ENCODE results near the gene TF.

The TF gene

GRCh38 chr3:133825969-133826727, 80.0 kb downstream of the TF start:
- Histone ChIP-seq H3K36me3 (ENCODE audit: insufficient read depth, low read length) (no peaks in the 10 kb centered on the region), H3K4me1 (ENCODE audit: insufficient read depth, low read length) (peaks cover 6% of the 10 kb centered on the region; the same call in 1 of the 2 replicates), H3K9ac (ENCODE audit: low read depth, low read length) (no peak overlapping the region), H3K9me3 (ENCODE audit: control insufficient read depth, insufficient read depth, low read length) (no peaks in the 10 kb centered on the region)

GRCh38 chr3:133827136-133827535, 80.9 kb downstream of the TF start:
- no peaks in the 10 kb centered on the region for H3K36me3 ChIP-seq (ENCODE audit: insufficient read depth, low read length)
- no peaks in the 10 kb centered on the region for H3K9me3 ChIP-seq (ENCODE audit: control insufficient read depth, insufficient read depth, low read length)
- H3K9ac ChIP-seq (ENCODE audit: low read depth, low read length) = no peak overlapping the region
- no peaks in the 10 kb centered on the region for H3K4me1 ChIP-seq (ENCODE audit: insufficient read depth, low read length)

GRCh38 chr3:133827684-133828083, 81.5 kb downstream of the TF start:
- Histone ChIP-seq H3K9ac (ENCODE audit: low read depth, low read length) (no peak overlapping the region), H3K9me3 (ENCODE audit: control insufficient read depth, insufficient read depth, low read length) (no peaks in the 10 kb centered on the region), H3K4me1 (ENCODE audit: insufficient read depth, low read length) (no peaks in the 10 kb centered on the region), H3K36me3 (ENCODE audit: insufficient read depth, low read length) (no peaks in the 10 kb centered on the region)

- Histone ChIP-seq H3K9me3 (ENCODE audit: control insufficient read depth, insufficient read depth, low read length) (no peaks in the 10 kb centered on the region), H3K36me3 (ENCODE audit: insufficient read depth, low read length) (no peaks in the 10 kb centered on the region), H3K9ac (ENCODE audit: low read depth, low read length) (no peak overlapping the region), H3K4me1 (ENCODE audit: insufficient read depth, low read length) (no peaks in the 10 kb centered on the region)
Observed at GRCh38 chr3:133828576-133829309, 82.5 kb downstream of the TF start.

GRCh38 chr3:133829310-133829707, 83.1 kb downstream of the TF start:
- Histone ChIP-seq H3K4me1 (ENCODE audit: insufficient read depth, low read length) (no peaks in the 10 kb centered on the region), H3K36me3 (ENCODE audit: insufficient read depth, low read length) (no peaks in the 10 kb centered on the region), H3K9ac (ENCODE audit: low read depth, low read length) (no peak overlapping the region), H3K9me3 (ENCODE audit: control insufficient read depth, insufficient read depth, low read length) (no peaks in the 10 kb centered on the region)

GRCh38 chr3:133830071-133830470, 83.9 kb downstream of the TF start:
- Histone ChIP-seq H3K4me1 (ENCODE audit: insufficient read depth, low read length) (no peaks in the 10 kb centered on the region), H3K9ac (ENCODE audit: low read depth, low read length) (no peak overlapping the region), H3K36me3 (ENCODE audit: insufficient read depth, low read length) (no peaks in the 10 kb centered on the region), H3K9me3 (ENCODE audit: control insufficient read depth, insufficient read depth, low read length) (no peaks in the 10 kb centered on the region)

- H3K4me1 ChIP-seq (ENCODE audit: insufficient read depth, low read length) = no peaks in the 10 kb centered on the region
- no peak overlapping the region for H3K9ac ChIP-seq (ENCODE audit: low read depth, low read length)
- H3K36me3 ChIP-seq (ENCODE audit: insufficient read depth, low read length) = no peaks in the 10 kb centered on the region
- no peaks in the 10 kb centered on the region for H3K9me3 ChIP-seq (ENCODE audit: control insufficient read depth, insufficient read depth, low read length)
Observed at GRCh38 chr3:133831966-133832801, 86.0 kb downstream of the TF start.

GRCh38 chr3:133832802-133833144, 86.6 kb downstream of the TF start:
- Histone ChIP-seq H3K9ac (ENCODE audit: low read depth, low read length) (no peak overlapping the region), H3K36me3 (ENCODE audit: insufficient read depth, low read length) (no peaks in the 10 kb centered on the region; the same call in 1 of the 2 replicates), H3K9me3 (ENCODE audit: control insufficient read depth, insufficient read depth, low read length) (no peaks in the 10 kb centered on the region), H3K4me1 (ENCODE audit: insufficient read depth, low read length) (no peaks in the 10 kb centered on the region)

GRCh38 chr3:133833267-133833666, 87.1 kb downstream of the TF start:
- no peak overlapping the region for H3K9ac ChIP-seq (ENCODE audit: low read depth, low read length)
- no peaks in the 10 kb centered on the region; the same call in 1 of the 2 replicates for H3K36me3 ChIP-seq (ENCODE audit: insufficient read depth, low read length)
- H3K9me3 ChIP-seq (ENCODE audit: control insufficient read depth, insufficient read depth, low read length) = no peaks in the 10 kb centered on the region
- H3K4me1 ChIP-seq (ENCODE audit: insufficient read depth, low read length) = no peaks in the 10 kb centered on the region

- H3K36me3 ChIP-seq (ENCODE audit: insufficient read depth, low read length) = no peaks in the 10 kb centered on the region; the same call in 1 of the 2 replicates
- H3K4me1 ChIP-seq (ENCODE audit: insufficient read depth, low read length) = no peaks in the 10 kb centered on the region
- no peaks in the 10 kb centered on the region for H3K9me3 ChIP-seq (ENCODE audit: control insufficient read depth, insufficient read depth, low read length)
- no peak overlapping the region for H3K9ac ChIP-seq (ENCODE audit: low read depth, low read length)
Observed at GRCh38 chr3:133833880-133834620, 87.9 kb downstream of the TF start.

GRCh38 chr3:133834621-133835417, 88.6 kb downstream of the TF start:
- no peaks in the 10 kb centered on the region for H3K4me1 ChIP-seq (ENCODE audit: insufficient read depth, low read length)
- no peaks in the 10 kb centered on the region for H3K9me3 ChIP-seq (ENCODE audit: control insufficient read depth, insufficient read depth, low read length)
- H3K36me3 ChIP-seq (ENCODE audit: insufficient read depth, low read length) = no peaks in the 10 kb centered on the region; the same call in 1 of the 2 replicates
- H3K9ac ChIP-seq (ENCODE audit: low read depth, low read length) = no peak overlapping the region

- no peaks in the 10 kb centered on the region; the same call in 1 of the 2 replicates for H3K36me3 ChIP-seq (ENCODE audit: insufficient read depth, low read length)
- H3K4me1 ChIP-seq (ENCODE audit: insufficient read depth, low read length) = no peaks in the 10 kb centered on the region
- H3K9ac ChIP-seq (ENCODE audit: low read depth, low read length) = no peak overlapping the region
- no peaks in the 10 kb centered on the region for H3K9me3 ChIP-seq (ENCODE audit: control insufficient read depth, insufficient read depth, low read length)
Observed at GRCh38 chr3:133835418-133835743, 89.2 kb downstream of the TF start.

- Histone ChIP-seq H3K9me3 (ENCODE audit: control insufficient read depth, insufficient read depth, low read length) (no peaks in the 10 kb centered on the region), H3K9ac (ENCODE audit: low read depth, low read length) (no peak overlapping the region), H3K4me1 (ENCODE audit: insufficient read depth, low read length) (no peaks in the 10 kb centered on the region), H3K36me3 (ENCODE audit: insufficient read depth, low read length) (no peaks in the 10 kb centered on the region; the same call in 1 of the 2 replicates)
Observed at GRCh38 chr3:133835961-133836360, 89.8 kb downstream of the TF start.
